8988T (cell line): ENCODE data around the gene FREY1.

Experiments
- DNase-seq: peaks from one replicate; pipeline ENCODE4 v3.0.0; 2011

Gene FREY1

GRCh38 chr11:45860764-45861510 lies 46.1 kb downstream of the FREY1 start:
- DNase-seq: no peak

DNA sequence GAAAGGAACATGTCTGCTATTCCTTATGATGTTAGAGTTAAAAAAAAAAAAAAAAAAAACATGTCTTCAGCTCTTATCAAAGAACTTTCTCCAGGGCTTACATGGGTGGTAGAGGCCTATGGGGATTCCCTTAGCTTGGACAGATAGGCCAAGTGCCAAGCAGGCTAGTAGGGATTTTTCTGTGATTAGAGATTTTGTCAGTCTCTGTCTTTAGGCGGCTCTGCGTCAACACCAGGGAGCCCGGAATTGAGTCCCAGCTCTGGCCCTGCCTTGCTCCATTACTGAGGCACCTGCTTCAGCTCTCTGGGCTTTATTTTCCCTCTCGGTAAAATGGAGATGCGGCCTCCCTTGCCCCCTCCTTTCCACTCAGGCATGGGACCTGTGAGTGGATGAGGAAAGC lies 46.7 kb downstream of the FREY1 start:
- no peak for DNase-seq

DNA sequence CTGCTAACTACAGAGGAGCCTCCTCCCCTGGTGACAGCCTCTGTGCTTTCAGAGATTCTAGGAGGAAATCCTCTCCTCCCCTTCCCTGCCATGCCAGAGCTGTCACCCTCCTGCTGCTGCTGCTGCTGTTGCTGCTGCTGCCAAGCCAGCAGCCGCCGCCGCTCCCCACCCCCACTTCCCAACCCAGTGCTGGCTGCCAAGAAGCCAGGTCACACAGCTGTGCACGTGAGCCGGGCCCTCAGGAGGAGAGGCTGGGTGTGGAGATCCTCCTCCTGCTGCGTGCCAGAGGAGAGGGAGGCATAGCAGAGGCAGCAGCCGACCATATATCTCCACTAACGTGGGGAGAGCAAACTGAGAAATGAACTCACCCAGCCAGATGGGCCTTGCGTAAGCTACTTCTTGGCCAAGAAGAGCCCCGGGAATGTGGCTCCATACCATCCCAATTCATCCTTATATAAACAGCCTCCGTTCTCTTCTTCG lies 47.4 kb downstream of the FREY1 start:
- DNase-seq: no peak

DNA sequence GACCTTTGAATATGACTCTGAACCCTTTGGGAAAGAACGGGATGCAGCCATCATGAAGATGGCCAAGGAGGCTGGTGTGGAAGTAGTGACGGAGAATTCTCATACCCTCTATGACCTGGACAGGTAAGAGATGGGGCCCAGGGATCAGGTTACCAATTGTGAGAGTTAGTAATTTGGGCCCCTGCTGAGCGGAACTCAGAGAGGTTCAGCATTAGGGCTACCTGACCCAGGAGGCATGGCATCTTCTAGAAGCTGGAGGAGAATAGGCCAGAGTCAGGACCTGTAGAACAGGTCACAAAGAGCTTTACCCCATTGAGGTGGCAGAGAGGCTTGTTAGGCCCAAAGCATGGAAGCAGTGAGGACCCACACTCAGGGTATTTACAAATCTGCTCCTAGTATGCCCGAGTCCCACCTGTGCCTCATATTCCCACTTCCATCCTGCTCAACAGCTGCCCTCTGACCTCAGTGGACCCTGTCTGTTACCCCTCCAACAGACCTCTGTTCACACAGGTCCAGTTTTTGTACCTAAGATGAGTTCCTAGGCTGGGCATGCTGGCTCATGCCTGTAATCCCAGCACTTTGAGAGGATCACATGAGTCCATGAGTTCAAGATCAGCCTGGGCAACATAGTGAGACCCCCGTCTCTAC lies 48.2 kb downstream of the FREY1 start:
- no peak for DNase-seq

GRCh38 chr11:45857961-45858474 lies 49.1 kb downstream of the FREY1 start:
- no peak for DNase-seq
